IMR-90 (cell line): Measurements from ENCODE around the gene BMAL2. TPM values are rescaled to one million over a fixed set of nuclear protein-coding genes. Genes with fewer than 3 reads are reported as not detected.

ENCODE experiments used
- ATAC-seq: fragments of 200-7000 bp; cut with Tn5 transposase; 2 replicates; pipeline ENCODE4 v1.9.1; 2020; ENCODE audit warnings: low read depth, mild to moderate bottlenecking, moderate library complexity
- BruUV-seq: library from RNA; stranded (reverse); fragments of 400-500 nt; replicated peaks from 2 replicates; lab custom pipeline; 2021; lab: Mats Ljungman, UMichigan
- CTCF ChIA-PET: fragments of 300-600 bp; formaldehyde crosslinking; extraction: SDS; loops from one replicate; lab custom pipeline; 2021; ENCODE audit warnings: antibody characterized with exemption; lab: Yijun Ruan, JAX
- POLR2A ChIA-PET: fragments of 300-600 bp; sonication (Branson Sonifier 250); formaldehyde crosslinking; loops from one replicate; lab custom pipeline; 2022; ENCODE audit warnings: antibody characterized with exemption; ENCODE audit not compliant: unreplicated experiment; lab: Charles Lee
- DNase-seq: peaks from one replicate; pipeline ENCODE4 v3.0.0; 2013
- H2AFZ ChIP-seq: replicated peaks from 2 replicates; pipeline ENCODE3; 2013; ENCODE audit warnings: low read length, mild to moderate bottlenecking; ENCODE audit not compliant: poor library complexity
- H2AK5ac ChIP-seq: 2 replicates; pipeline ENCODE4 v1.6.1; 2013; ENCODE audit warnings: low read depth, low read length, inconsistent platforms
- H2AK9ac ChIP-seq: replicated peaks from 2 replicates; pipeline ENCODE3; 2013; ENCODE audit warnings: mild to moderate bottlenecking, low read depth, low read length, moderate library complexity; ENCODE audit not compliant: poor library complexity
- H2BK120ac ChIP-seq: 2 replicates; pipeline ENCODE4 v1.6.1; 2013; ENCODE audit warnings: low read depth, low read length, inconsistent platforms
- H2BK15ac ChIP-seq: 3 replicates; pipeline ENCODE4 v1.6.1; 2013; ENCODE audit warnings: low read depth, low read length, inconsistent platforms
- H2BK20ac ChIP-seq: 2 replicates; pipeline ENCODE4 v1.6.1; 2013; ENCODE audit warnings: low read depth, mild to moderate bottlenecking, inconsistent platforms, low read length, moderate library complexity
- H2BK5ac ChIP-seq: 2 replicates; pipeline ENCODE4 v1.6.1; 2013; ENCODE audit warnings: mild to moderate bottlenecking, low read depth, low read length, inconsistent platforms; ENCODE audit not compliant: poor library complexity, severe bottlenecking
- H3K14ac ChIP-seq: replicated peaks from 2 replicates; pipeline ENCODE4 v1.6.1; 2013; ENCODE audit warnings: low read depth, low read length, inconsistent platforms
- H3K18ac ChIP-seq: 2 replicates; pipeline ENCODE4 v1.6.1; 2013; ENCODE audit warnings: low read depth, low read length, control low read depth
- H3K23ac ChIP-seq: 2 replicates; pipeline ENCODE4 v1.6.1; 2013; ENCODE audit warnings: low read depth, low read length, inconsistent platforms
- H3K27ac ChIP-seq: 2 replicates; pipeline ENCODE4 v1.5.1; 2013; ENCODE audit warnings: mild to moderate bottlenecking, control low read depth, low read length; ENCODE audit not compliant: insufficient read depth
- H3K27me3 ChIP-seq: 2 replicates; pipeline ENCODE4 v1.6.1; 2013; ENCODE audit warnings: low read length; ENCODE audit not compliant: control insufficient read depth, insufficient read depth
- H3K36me3 ChIP-seq: 2 replicates; pipeline ENCODE4 v1.6.1; 2013; ENCODE audit warnings: low read length, mixed read lengths; ENCODE audit not compliant: control insufficient read depth, insufficient read depth
- H3K4ac ChIP-seq: 2 replicates; pipeline ENCODE4 v1.6.1; 2013; ENCODE audit warnings: low read depth, low read length, inconsistent platforms
- H3K4me1 ChIP-seq: 2 replicates; pipeline ENCODE4 v1.6.1; 2013; ENCODE audit warnings: low read length, mixed read lengths; ENCODE audit not compliant: control insufficient read depth, insufficient read depth
- H3K4me2 ChIP-seq: 2 replicates; pipeline ENCODE4 v1.6.1; 2013; ENCODE audit warnings: low read depth, mild to moderate bottlenecking, control low read depth, low read length, moderate library complexity
- H3K4me3 ChIP-seq: 2 replicates; pipeline ENCODE4 v1.5.1; 2013; ENCODE audit warnings: low read depth, mild to moderate bottlenecking, control low read depth, low read length, moderate library complexity; ENCODE audit not compliant: insufficient read depth
- H3K56ac ChIP-seq: 2 replicates; pipeline ENCODE4 v1.6.1; 2013; ENCODE audit warnings: low read length, inconsistent platforms; ENCODE audit not compliant: insufficient read depth; ENCODE audit errors: extremely low read depth
- H3K79me1 ChIP-seq, 2 experiments: 2 replicates each; pipeline ENCODE4 v1.6.1; 2013; ENCODE audit warnings: low read length in 2 of 2, inconsistent platforms in 1 of 2, low read depth in 1 of 2
- H3K9ac ChIP-seq: 2 replicates; pipeline ENCODE4 v1.6.1; 2013; ENCODE audit warnings: low read depth, low read length, control low read depth
- H3K9me1 ChIP-seq: 2 replicates; pipeline ENCODE4 v1.6.1; 2013; ENCODE audit warnings: low read length, inconsistent platforms; ENCODE audit not compliant: insufficient read depth
- H3K9me3 ChIP-seq: 2 replicates; pipeline ENCODE4 v1.6.1; 2013; ENCODE audit warnings: low read length; ENCODE audit not compliant: control insufficient read depth, insufficient read depth
- H4K20me1 ChIP-seq: 2 replicates; pipeline ENCODE4 v1.6.1; 2013; ENCODE audit warnings: low read length, inconsistent platforms; ENCODE audit not compliant: insufficient read depth
- H4K5ac ChIP-seq: 2 replicates; pipeline ENCODE4 v1.6.1; 2013; ENCODE audit warnings: mild to moderate bottlenecking, low read depth, low read length, control low read depth
- H4K8ac ChIP-seq, 2 experiments: 2 replicates each; pipeline ENCODE4 v1.6.1; 2013; ENCODE audit warnings: low read depth in 2 of 2, low read length in 2 of 2, control low read depth in 1 of 2, inconsistent platforms in 1 of 2
- H4K91ac ChIP-seq: 2 replicates; pipeline ENCODE4 v1.6.1; 2013; ENCODE audit warnings: low read depth, low read length, inconsistent platforms; ENCODE audit not compliant: insufficient read depth
- BHLHE40 ChIP-seq: fragments of 150-350 bp; IDR thresholded peaks from 2 replicates; pipeline ENCODE4 v1.6.1; 2016; ENCODE audit warnings: mild to moderate bottlenecking, low read depth, low read length
- CEBPB ChIP-seq: IDR thresholded peaks from 2 replicates; pipeline ENCODE4 v1.6.1; 2012; ENCODE audit warnings: low read depth, low read length, improper control_type of control experiment
- CHD1 ChIP-seq: IDR thresholded peaks from 2 replicates; pipeline ENCODE4 v1.6.1; 2012; ENCODE audit warnings: low read depth, low read length, improper control_type of control experiment
- CTCF ChIP-seq: conservative IDR thresholded peaks from 2 replicates; pipeline ENCODE4 v1.5.1; 2012; ENCODE audit warnings: mild to moderate bottlenecking, low read depth, low read length, improper control_type of control experiment
- MAZ ChIP-seq: IDR thresholded peaks from 2 replicates; pipeline ENCODE4 v1.6.1; 2012; ENCODE audit warnings: low read depth, mild to moderate bottlenecking, low read length, improper control_type of control experiment, moderate library complexity, borderline replicate concordance
- NFE2L2 ChIP-seq: fragments of 150-350 bp; IDR thresholded peaks from 2 replicates; pipeline ENCODE4 v1.6.1; 2016; ENCODE audit warnings: low read depth, mild to moderate bottlenecking, low read length
- RAD21 ChIP-seq: IDR thresholded peaks from 2 replicates; pipeline ENCODE4 v1.6.1; 2012; ENCODE audit warnings: low read length, improper control_type of control experiment
- WGBS, 2 experiments: methylation state at CpG; one replicate each; pipeline versions ENCODE4 v1.1.5 to v1.1.7; 2013; ENCODE audit warnings: missing lambda C conversion rate in 2 of 2; ENCODE audit not compliant: insufficient read length in 1 of 2; ENCODE audit errors: extremely low coverage in 2 of 2; 5-methylcytosine and 5-hydroxymethylcytosine counted together
- dilution Hi-C: fragments of 300-500 bp; cut with HindIII; formaldehyde crosslinking; loops from one replicate; pipeline ENCODE4 v1.14.3; 2018; ENCODE audit warnings: low sequenced_read_pairs; ENCODE audit not compliant: unreplicated experiment
- in situ Hi-C: fragments of 300-500 bp; cut with MboI; formaldehyde crosslinking; loops from 3 replicates; pipeline ENCODE4 v1.14.3; 2019; ENCODE audit warnings: low sequenced_read_pairs, inconsistent platforms, mixed read lengths
- intact Hi-C: fragments of 100-400 bp; cut with micrococcal nuclease; formaldehyde crosslinking; loops from 2 replicates; pipeline ENCODE4 v1.10.0; 2022
- polyA plus RNA-seq, 3 experiments: library from polyadenylated mRNA; depleted of rRNA; stranded (reverse); fragments of >200 nt; gene quantifications; 2 replicates each; pipeline ENCODE4 v1.2.3, GENCODE V29; 2012; ENCODE audit warnings: low replicate concordance in 1 of 3
- total RNA-seq: library from RNA; depleted of rRNA; stranded (reverse); fragments of >200 nt; gene quantifications from 2 replicates; pipeline ENCODE4 v1.2.3, GENCODE V29; 2012

The BMAL2 gene
- total and polyA plus RNA-seq, 2 of the 4 experiments (the other 2 are of a cell fraction): 11.0 to 57.0 TPM

- Histone ChIP-seq H3K14ac (peak overlapping the region; percentile 92), H4K91ac (peak overlapping the region; percentile 82; the same call in 1 of the 2 replicates), H4K8ac (peak overlapping the region; percentile 51 to 77), H2BK5ac (peak overlapping the region; percentile 96), H3K18ac (peak overlapping the region; percentile 92), H2BK120ac (peak overlapping the region; percentile 95), H3K56ac (0 out of 2 replicates have a peak overlapping the region, but pooled peaks have one; percentile 30), H3K4me3 (no peak overlapping the region), H3K4ac (peak overlapping the region; percentile 92; the same call in 1 of the 2 replicates), H3K9me1 (peaks cover 13% of the 10 kb centered on the region), H3K27me3 (no peaks in the 10 kb centered on the region), H2AK5ac (peak overlapping the region; percentile 82), H4K5ac (peak overlapping the region; percentile 73; the same call in 1 of the 2 replicates), H3K4me2 (no peak overlapping the region), H2AFZ (no peak overlapping the region), H3K27ac (peak overlapping the region; percentile 85), H2AK9ac (no peak overlapping the region), H2BK15ac (peak overlapping the region; percentile 94), H3K9ac (no peak overlapping the region), H3K36me3 (no peaks in the 10 kb centered on the region), H3K23ac (peak overlapping the region; percentile 93), H4K20me1 (no peaks in the 10 kb centered on the region), H3K4me1 (peaks cover 17% of the 10 kb centered on the region), H2BK20ac (peak overlapping the region; percentile 97), H3K9me3 (no peaks in the 10 kb centered on the region), H3K79me1 (peaks cover 37 to 68% of the 10 kb centered on the region in 2 experiments)
- intact Hi-C loops (loop anchor here (5.0 kb wide), 1 partner anchor 178 kb away; the partner anchor contains the start of gene PPFIBP1), in situ Hi-C loops (no loop called here), dilution Hi-C loops (no loop called here)
- CTCF ChIA-PET: no interaction called here
- POLR2A ChIA-PET: no interaction called here
- TF ChIP-seq CTCF (no peak), RAD21 (no peak), CHD1 (no peak), NFE2L2 (no peak), BHLHE40 (no peak), CEBPB (no peak), MAZ (no peak)
- WGBS, 2 experiments: no CpG with 5 or more reads among the region's 3 CpGs
- ATAC-seq (no peak), DNase-seq (peak; percentile 41)
- no TSS peak for BruUV-seq
Observed at GRCh38 chr12:27344760-27345159, 12.1 kb downstream of the BMAL2 start.
